NCI-H1092 treated with DMSO at 0.1 percent for 48 hours (cell line): ENCODE measurements around the gene SPAG16.
"Not testable (repeated sequence)": the region's sequence is repeated elsewhere in the genome, so short reads cannot be mapped to it uniquely, and the experiment has no call there.

Experiments
- DNase-seq: peaks from one replicate; lab custom pipeline; 2025; lab: John Stamatoyannopoulos, UW

SPAG16 gene

GRCh38 chr2:213834746-213835145 lies 550.5 kb downstream of the SPAG16 start:
- no peak for DNase-seq

- no peak for DNase-seq
These were observed 562.6 kb downstream of the SPAG16 start for GRCh38 chr2:213846856-213847255.

- no peak for DNase-seq
These were observed 563.1 kb downstream of the SPAG16 start for GRCh38 chr2:213847316-213847715.

- no peak for DNase-seq
These were observed 564.4 kb downstream of the SPAG16 start for GRCh38 chr2:213848631-213849030.

- DNase-seq, result no peak
These were observed 577.4 kb downstream of the SPAG16 start for GRCh38 chr2:213861638-213862037.

GRCh38 chr2:213862407-213863076 lies 578.3 kb downstream of the SPAG16 start:
- DNase-seq, result no peak

GRCh38 chr2:213863541-213863940 lies 579.3 kb downstream of the SPAG16 start:
- DNase-seq, result no peak

- DNase-seq, result no peak
These were observed 584.3 kb downstream of the SPAG16 start for GRCh38 chr2:213868526-213868925.

- no peak for DNase-seq
These were observed 601.2 kb downstream of the SPAG16 start for GRCh38 chr2:213885485-213885884.

- no peak for DNase-seq
These were observed 630.2 kb downstream of the SPAG16 start for GRCh38 chr2:213914510-213914909.

- DNase-seq, result no peak
These were observed 635.8 kb downstream of the SPAG16 start for GRCh38 chr2:213920014-213920413.

GRCh38 chr2:213923543-213923942 lies 639.3 kb downstream of the SPAG16 start:
- no peak for DNase-seq

- DNase-seq, result no peak
These were observed 650.3 kb downstream of the SPAG16 start for GRCh38 chr2:213934560-213934959.

GRCh38 chr2:213958086-213958485 lies 673.8 kb downstream of the SPAG16 start:
- no peak for DNase-seq

GRCh38 chr2:213959589-213959988 lies 675.3 kb downstream of the SPAG16 start:
- DNase-seq, result no peak

- no peak for DNase-seq
These were observed 687.3 kb downstream of the SPAG16 start for GRCh38 chr2:213971536-213971935.

- no peak for DNase-seq
These were observed 696.6 kb downstream of the SPAG16 start for GRCh38 chr2:213980883-213981282.

GRCh38 chr2:213989207-213989606 lies 704.9 kb downstream of the SPAG16 start:
- DNase-seq, result no peak

GRCh38 chr2:213991453-213992108 lies 707.3 kb downstream of the SPAG16 start:
- no peak for DNase-seq

GRCh38 chr2:213995400-213996105 lies 711.3 kb downstream of the SPAG16 start:
- no peak for DNase-seq

GRCh38 chr2:213998976-213999375 lies 714.7 kb downstream of the SPAG16 start:
- DNase-seq, result not testable (repeated sequence)

- no peak for DNase-seq
These were observed 720.2 kb downstream of the SPAG16 start for GRCh38 chr2:214004463-214004862.

- no peak for DNase-seq
These were observed 721.1 kb downstream of the SPAG16 start for GRCh38 chr2:214005337-214005736.
